HL-60 (cell line): ENCODE results near the gene CNTNAP5.

Source experiments
- DNase-seq, 2 experiments: peaks; one replicate each; pipeline ENCODE4 v3.0.0-alpha.2; 2010 to 2020; ENCODE audit warnings: low read depth in 1 of 2, low spot score in 1 of 2
- H3K27ac ChIP-seq: fragments of 250-450 bp; sonication (Bioruptor Pico); replicated peaks from 2 replicates; pipeline ENCODE4 v1.5.1; 2020; ENCODE audit warnings: mild to moderate bottlenecking, moderate library complexity
- H3K27me3 ChIP-seq: fragments of 250-450 bp; sonication (Bioruptor Pico); 2 replicates; pipeline ENCODE4 v1.5.1; 2021; ENCODE audit warnings: mild to moderate bottlenecking, moderate library complexity; ENCODE audit not compliant: insufficient read depth, poor library complexity, severe bottlenecking
- H3K4me3 ChIP-seq: replicated peaks from 2 replicates; pipeline ENCODE4 v1.5.1; 2011; ENCODE audit warnings: mild to moderate bottlenecking, control low read depth, low read length; ENCODE audit not compliant: insufficient read depth
- GABPA ChIP-seq: IDR thresholded peaks from 2 replicates; pipeline ENCODE4 v1.6.1; 2012; ENCODE audit warnings: low read depth
- POLR2AphosphoS5 ChIP-seq: IDR thresholded peaks from 2 replicates; pipeline ENCODE4 v1.6.1; 2012; ENCODE audit warnings: low read depth
- REST ChIP-seq: IDR thresholded peaks from 2 replicates; pipeline ENCODE4 v1.6.1; 2012; ENCODE audit warnings: low read depth; ENCODE audit not compliant: insufficient replicate concordance
- SPI1 ChIP-seq: IDR thresholded peaks from 2 replicates; pipeline ENCODE4 v1.6.1; 2012; ENCODE audit warnings: low read depth, mild to moderate bottlenecking, borderline replicate concordance
- TF ChIP-seq, protein P1 (sequence below): IDR thresholded peaks from one replicate; pipeline ENCODE4 v1.5.1; 2011; ENCODE audit warnings: low read length, control low read depth, inconsistent platforms; ENCODE audit not compliant: insufficient read depth

CNTNAP5 gene

DNA sequence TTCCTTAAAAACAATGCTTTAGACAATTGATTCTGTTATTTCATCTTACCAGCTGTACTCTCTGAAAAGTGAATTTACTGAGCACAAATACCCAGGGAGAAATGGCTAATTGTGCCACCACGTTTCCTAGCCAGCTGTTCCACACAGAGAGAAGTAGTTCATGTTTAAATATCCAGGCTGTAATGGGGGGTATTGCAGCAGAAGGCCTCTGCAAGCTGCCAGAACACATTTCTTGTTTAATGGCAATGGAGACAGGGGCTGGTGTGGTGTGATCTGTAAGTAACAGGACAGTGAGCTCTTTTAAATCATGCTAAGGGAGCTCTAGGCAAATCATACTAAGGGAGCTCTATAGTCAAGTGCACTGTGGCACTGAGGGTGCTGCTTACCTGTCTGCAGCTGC, 809.2 kb downstream of the CNTNAP5 start:
- H3K27me3 ChIP-seq = no peaks in the 10 kb centered on the region
- H3K27ac ChIP-seq = no peak overlapping the region
- H3K4me3 ChIP-seq = no peak overlapping the region
- no peak for DNase-seq
- TF ChIP-seq SPI1 (no peak), POLR2AphosphoS5 (no peak), GABPA (no peak), REST (no peak)
- TF ChIP-seq, protein P1, sequence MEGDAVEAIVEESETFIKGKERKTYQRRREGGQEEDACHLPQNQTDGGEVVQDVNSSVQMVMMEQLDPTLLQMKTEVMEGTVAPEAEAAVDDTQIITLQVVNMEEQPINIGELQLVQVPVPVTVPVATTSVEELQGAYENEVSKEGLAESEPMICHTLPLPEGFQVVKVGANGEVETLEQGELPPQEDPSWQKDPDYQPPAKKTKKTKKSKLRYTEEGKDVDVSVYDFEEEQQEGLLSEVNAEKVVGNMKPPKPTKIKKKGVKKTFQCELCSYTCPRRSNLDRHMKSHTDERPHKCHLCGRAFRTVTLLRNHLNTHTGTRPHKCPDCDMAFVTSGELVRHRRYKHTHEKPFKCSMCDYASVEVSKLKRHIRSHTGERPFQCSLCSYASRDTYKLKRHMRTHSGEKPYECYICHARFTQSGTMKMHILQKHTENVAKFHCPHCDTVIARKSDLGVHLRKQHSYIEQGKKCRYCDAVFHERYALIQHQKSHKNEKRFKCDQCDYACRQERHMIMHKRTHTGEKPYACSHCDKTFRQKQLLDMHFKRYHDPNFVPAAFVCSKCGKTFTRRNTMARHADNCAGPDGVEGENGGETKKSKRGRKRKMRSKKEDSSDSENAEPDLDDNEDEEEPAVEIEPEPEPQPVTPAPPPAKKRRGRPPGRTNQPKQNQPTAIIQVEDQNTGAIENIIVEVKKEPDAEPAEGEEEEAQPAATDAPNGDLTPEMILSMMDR = no peak

DNA sequence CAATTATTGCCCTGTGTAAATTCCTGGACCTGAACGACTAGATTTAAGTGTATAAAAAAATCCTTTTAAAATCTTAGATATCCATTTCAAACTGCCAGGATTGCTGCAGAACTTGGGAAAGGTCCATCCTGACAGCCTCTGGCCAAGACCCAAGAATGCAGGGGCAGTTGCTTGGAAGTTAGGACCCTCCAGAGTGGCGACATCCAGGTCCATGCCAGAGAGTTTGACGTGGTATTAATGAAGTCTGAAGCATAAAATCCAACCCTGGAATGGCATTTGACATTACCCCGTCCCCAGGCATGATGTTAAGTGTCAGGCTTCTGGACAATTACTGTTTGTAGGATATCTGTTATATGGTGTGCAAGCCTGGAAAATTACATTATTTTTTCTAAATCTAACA, 810.2 kb downstream of the CNTNAP5 start:
- no peak for DNase-seq
- Histone ChIP-seq H3K27me3 (no peaks in the 10 kb centered on the region), H3K27ac (no peak overlapping the region), H3K4me3 (no peak overlapping the region)
- TF ChIP-seq SPI1 (no peak), GABPA (no peak)

- no peak for TF ChIP-seq SPI1
- TF ChIP-seq REST = no peak
- no peak for TF ChIP-seq POLR2AphosphoS5
- TF ChIP-seq, protein P1 = no peak
- no peak for TF ChIP-seq GABPA
- Histone ChIP-seq H3K27ac (no peak overlapping the region), H3K27me3 (no peaks in the 10 kb centered on the region), H3K4me3 (no peak overlapping the region)
- DNase-seq = no peak
Measured at GRCh38 chr2:124836416-124836815, 811.3 kb downstream of the CNTNAP5 start.

DNA sequence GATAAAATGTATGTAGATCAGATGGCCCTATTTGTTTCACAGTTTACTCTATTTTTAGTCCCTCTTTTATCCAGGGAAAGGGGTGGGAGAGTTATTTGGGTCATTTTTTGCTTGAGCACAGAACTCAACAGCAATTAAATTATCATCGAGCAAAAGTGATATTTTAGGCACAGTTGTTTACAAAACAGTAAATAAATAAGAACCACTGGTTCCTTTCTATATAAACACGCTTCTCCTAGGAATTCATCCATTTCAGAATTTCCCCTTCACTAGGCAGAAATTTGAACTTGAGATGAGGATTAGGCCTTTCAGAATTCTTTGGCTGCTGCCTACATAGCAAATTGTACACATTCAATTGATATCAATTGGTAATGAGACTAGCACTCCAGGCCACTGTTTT, 812.4 kb downstream of the CNTNAP5 start:
- H3K4me3 ChIP-seq = no peak overlapping the region
- TF ChIP-seq, protein P1 = no peak
- TF ChIP-seq SPI1 (no peak), GABPA (no peak), REST (no peak), POLR2AphosphoS5 (no peak)
- H3K27me3 ChIP-seq = no peaks in the 10 kb centered on the region
- DNase-seq = no peak
- no peak overlapping the region for H3K27ac ChIP-seq
